GM21526 (cell line): ENCODE data around the gene ARHGEF2.
"Not testable (repeated sequence)": the region's sequence is repeated elsewhere in the genome, so short reads cannot be mapped to it uniquely, and the experiment has no call there.

ENCODE experiments used
- ATAC-seq: cut with Tn5 transposase; IDR thresholded peaks from one replicate; pipeline ENCODE4 v1.9.1; 2021; ENCODE audit warnings: moderate library complexity; ENCODE audit not compliant: unreplicated experiment, low FRiP score

Gene ARHGEF2

DNA sequence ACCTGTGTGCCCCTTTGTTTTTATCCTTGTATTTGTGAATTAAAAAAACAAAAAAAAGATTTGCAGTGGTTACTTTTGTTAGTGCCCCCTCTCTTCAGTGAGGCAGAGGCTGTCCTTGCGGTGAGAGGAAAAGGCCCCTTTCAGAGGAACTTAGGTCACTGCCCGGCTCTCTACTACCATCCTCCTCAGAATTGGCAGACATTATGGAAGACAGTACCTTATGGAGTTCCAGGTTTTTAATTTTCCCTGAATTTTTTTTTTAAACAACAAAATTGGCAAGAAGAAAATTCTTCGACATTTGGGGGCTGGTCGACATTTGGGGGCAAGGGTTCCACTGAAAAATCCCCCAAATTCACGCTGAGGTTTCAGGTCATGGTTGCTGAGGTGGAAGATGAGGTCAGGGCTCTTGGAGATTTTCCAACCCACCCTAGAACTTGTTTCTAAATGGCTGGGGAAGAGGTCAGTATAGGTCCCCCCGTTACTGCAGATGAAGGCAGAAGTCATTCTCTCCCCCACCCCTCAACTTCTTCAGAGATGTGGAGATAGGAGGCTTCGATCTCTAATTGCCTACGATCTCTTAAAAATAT is 31.6 kb downstream of the ARHGEF2 start:
- peak; percentile 3 for ATAC-seq

DNA sequence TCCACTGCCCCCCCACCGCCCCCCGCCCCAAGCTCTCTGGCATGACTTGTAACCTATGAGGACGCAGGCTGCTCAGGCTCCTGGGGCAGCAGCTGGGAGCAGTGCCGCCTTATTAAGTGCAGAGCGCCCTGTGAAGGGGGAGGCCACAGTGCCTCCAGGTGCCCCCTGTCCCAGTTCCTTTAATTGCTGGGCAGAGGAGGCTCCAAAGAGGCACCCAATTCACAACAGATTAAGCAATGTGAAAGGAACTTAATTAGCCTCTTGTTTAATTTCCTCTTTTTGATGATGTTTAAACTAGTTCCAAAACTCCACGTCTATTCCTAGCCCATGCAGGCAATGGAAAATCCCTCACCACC is 33.9 kb downstream of the ARHGEF2 start:
- no peak for ATAC-seq

DNA sequence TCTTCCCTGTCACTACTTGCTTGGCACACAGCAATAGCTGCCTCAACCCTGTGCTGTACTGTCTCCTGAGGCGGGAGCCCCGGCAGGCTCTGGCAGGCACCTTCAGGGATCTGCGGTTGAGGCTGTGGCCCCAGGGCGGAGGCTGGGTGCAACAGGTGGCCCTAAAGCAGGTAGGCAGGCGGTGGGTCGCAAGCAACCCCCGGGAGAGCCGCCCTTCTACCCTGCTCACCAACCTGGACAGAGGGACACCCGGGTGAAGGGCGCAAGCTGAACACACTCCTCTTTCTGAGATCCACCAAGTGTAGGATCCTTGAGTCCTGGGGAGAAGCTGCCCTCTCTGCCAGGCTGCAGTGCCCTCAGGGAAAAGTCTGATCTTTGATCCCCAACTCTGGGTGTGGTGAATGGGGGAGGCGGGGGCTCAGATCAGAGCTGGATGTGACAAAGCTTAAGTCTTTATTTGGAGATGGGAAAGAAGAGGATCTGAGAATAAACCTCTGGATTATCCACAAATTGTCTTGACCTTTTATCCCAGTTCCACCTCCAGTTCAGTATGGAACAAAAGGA is 35.7 kb downstream of the ARHGEF2 start:
- no peak for ATAC-seq

DNA sequence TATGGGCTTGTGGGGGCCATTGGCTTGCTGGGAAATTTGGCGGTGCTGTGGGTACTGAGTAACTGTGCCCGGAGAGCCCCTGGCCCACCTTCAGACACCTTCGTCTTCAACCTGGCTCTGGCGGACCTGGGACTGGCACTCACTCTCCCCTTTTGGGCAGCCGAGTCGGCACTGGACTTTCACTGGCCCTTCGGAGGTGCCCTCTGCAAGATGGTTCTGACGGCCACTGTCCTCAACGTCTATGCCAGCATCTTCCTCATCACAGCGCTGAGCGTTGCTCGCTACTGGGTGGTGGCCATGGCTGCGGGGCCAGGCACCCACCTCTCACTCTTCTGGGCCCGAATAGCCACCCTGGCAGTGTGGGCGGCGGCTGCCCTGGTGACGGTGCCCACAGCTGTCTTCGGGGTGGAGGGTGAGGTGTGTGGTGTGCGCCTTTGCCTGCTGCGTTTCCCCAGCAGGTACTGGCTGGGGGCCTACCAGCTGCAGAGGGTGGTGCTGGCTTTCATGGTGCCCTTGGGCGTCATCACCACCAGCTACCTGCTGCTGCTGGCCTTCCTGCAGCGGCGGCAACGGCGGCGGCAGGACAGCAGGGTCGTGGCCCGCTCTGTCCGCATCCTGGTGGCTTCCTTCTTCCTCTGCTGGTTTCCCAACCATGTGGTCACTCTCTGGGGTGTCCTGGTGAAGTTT is 36.4 kb downstream of the ARHGEF2 start:
- ATAC-seq = no peak

DNA sequence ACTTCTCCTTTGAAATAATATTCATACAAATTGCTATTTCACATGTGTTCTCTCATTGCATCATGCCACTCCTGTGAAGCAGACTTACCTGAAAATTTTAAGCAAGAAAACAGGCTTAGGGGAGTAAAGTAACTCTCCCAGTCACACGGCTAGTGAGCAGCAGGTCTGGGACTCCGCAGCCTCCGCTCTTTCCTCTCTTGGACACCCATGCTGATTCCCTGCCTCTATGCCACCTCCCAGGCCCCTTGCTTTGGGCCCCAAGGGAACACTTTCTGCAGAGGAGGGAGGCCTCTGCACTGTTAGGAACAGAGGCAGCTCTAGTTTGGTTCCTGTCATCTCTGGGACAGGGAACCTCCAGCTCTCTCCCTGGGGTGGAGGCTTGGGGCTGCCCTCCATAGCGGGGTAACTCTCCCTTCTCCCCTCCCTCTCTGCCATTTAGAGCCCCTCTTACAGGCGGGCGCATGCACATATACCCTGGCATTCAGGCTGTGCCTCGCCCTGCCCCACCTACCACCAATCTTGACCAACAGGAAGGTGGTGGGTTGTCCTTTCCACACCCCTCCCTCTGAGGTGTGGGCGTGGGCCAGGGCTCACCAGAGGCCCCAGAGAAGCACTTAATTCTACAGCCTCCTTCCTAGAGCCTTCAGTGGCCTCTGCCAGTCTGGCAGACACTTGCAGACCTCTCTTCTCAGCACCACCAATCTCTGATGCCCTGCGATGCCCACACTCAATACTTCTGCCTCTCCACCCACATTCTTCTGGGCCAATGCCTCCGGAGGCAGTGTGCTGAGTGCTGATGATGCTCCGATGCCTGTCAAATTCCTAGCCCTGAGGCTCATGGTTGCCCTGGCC is 37.1 kb downstream of the ARHGEF2 start, which contains the start of gene RXFP4:
RXFP4 (plus strand) TSS at position 646 of the 852 bp plus-strand sequence; CDS start at position 718, 72 bp downstream.
- no peak for ATAC-seq

DNA sequence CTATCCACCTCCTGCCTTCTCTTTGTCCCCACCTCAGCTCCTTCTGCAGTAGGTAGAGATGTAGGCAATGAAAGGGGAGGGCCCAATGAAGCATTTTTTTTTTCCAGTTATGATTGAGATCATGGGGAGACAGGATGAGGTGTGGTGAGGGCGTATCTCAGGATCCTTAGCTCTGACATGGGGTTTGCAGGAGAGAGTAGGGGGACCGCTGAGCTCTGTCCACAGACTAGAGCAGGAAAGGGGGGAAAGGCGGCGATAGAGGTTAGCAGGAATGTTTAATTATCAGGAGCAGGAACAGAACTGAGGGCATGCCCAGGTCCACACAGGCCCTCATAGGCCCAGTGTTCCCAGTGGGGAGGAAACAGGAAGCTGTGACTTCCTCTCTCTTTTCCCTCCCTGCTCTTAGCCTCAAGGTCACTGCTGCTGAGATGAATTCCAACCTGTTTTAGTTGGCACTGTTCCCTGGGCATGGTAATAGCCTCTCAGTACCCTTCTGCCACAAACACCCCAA is 37.8 kb downstream of the ARHGEF2 start:
- ATAC-seq = no peak

DNA sequence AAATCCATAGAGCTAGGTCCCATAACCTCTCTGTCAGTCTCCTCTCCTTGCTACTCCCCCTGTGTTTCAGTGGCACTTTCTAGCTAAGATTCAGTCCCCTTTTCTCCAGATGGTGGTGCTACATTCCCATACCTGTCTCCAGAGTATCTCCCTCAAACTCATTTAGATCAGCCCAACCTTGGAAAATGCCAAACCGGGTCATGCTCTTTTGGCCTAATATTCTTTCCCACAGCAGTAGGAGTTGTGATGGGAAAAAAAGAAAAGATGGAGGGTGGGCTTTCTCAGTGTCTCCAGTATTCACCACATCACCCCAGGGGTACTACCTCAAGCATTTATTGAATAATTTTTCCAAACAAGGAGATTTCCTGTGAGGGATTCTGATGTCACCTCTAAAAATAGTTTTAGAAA is 40.1 kb downstream of the ARHGEF2 start:
- ATAC-seq = no peak

DNA sequence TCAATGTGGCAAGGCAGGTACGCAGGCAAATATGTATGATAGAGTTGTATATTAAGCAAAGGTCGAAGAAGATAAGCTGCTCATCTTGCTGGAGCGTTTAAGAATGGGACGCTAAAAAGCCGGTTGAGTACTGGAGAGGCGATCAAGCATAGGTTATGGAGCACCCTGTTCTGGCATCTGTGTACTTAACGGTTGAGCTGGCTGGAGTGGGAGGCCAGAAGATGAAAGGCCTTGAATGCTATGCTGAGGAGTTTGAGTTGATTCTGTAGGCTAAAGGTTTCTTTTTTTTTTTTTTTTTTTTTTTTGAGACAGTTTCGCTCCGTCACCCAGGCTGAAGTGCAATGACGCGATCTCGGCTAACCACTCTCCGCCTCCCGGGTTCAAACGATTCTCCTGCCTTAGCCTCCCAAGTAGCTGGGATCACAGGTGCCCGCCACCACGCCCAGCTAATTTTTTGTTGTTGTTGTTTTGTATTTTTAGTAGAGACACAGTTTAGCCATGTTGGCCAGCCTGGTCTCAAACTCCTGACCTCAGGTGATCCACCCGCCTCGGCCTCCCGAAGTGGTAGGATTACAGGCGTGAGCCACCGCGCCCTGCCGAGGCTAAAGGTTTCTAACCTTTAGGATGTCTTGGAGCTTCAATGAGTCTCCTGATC is 43.3 kb downstream of the ARHGEF2 start:
- ATAC-seq = no peak

DNA sequence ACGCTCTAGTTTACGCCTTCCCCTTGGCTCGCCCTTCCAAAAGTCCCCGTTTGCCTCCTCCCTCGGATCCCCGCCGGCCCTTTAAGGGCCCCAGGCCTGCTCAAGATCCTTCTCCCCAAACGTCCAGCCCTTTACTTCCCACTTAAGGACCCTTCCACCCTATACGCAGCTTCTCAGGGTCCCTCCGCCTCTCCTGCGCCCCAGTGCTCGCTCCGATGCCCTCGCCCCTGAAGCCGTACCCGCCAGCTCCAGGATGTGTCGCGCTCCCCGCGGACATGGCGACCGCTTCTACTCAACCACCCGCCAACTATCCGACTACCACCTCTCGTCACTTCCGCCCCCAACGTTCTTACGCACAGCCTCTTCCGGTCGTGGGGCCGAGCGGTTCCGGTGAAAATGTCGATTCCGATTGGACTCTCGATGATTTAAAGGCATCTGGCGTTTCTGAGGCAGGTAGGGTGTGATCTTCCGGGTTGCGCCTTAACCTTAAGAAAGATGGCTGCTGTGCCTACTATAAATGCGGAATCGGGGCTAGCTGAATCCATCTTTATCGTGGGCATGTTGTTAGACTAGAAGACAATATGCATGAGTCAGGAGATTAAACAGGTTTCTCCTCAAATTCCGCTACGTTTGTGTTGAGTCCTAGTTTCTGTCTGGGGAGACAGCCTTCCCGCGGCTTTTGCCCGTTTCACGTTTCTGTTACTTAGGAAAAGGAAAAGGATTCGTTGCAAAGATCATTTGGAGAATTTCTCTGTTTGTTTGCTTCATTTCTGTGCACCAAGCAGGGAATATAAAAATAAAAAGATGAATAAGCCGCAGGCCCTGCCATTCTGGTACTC is 44.0 kb downstream of the ARHGEF2 start, which contains the start of gene KHDC4:
KHDC4 (minus strand) TSS at position 317 of the 839 bp plus-strand sequence; CDS start at position 277, 40 bp downstream.
- ATAC-seq = peak; percentile 90

DNA sequence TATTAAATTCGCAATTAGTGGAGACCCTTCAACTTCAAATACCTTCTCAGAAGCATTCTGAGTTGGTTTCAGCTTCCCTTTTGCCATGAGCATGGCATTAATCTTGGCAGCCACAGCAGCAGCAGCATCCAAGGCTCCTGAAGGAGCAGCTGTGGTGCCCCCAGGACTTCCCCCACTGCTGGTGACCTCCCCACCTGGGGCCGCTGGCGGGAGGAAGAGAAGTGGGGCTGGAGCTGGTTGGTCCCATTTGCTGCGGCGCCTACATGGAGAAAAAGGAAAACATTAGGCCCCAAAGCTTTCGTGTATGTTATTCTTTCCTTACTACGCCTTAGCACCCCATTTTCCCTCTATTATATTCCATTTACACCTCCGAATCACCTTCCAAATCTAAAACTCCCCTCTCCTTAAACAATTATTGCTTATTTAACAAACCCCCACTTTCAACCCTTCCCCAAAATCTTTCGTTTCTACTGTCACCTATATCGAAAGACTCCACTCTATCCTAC is 44.7 kb downstream of the ARHGEF2 start:
- ATAC-seq = no peak

DNA sequence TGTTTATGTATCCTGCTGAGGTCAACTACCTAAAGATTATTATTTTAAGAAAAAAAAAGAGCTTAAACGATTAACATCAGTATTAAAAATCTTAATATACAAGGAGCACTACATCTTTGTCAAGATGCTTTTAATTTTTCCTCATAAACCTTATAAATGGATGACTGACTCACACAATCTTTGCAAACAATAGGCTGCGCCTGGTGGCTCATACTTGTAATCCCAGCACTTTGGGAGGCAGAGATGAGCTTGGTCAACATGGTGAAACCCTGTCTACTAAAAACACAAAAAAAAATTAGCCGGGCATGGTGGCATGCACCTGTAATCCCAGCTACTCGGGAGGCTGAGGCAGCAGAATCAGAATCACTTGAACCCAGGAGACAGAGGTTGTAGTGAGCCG is 45.9 kb downstream of the ARHGEF2 start:
- no peak for ATAC-seq

DNA sequence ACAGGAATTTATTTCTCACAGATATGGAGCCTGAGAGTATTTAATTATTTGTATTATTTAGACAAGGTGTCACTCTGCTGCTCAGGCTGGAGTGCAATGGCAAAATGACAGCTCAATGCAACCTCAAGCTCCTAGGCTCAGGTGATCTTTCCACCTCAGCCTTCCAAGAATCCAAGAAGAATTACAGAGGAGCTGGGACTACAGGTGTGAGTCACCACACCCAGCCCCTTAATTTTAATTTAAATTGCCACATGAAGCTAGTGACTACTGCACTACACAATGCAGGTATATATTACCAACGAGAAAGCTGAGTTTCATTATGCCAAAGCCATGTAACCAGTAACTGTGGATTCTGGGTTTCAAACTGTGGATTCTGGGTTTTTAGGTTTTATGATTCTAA is 46.3 kb downstream of the ARHGEF2 start:
- no peak for ATAC-seq

DNA sequence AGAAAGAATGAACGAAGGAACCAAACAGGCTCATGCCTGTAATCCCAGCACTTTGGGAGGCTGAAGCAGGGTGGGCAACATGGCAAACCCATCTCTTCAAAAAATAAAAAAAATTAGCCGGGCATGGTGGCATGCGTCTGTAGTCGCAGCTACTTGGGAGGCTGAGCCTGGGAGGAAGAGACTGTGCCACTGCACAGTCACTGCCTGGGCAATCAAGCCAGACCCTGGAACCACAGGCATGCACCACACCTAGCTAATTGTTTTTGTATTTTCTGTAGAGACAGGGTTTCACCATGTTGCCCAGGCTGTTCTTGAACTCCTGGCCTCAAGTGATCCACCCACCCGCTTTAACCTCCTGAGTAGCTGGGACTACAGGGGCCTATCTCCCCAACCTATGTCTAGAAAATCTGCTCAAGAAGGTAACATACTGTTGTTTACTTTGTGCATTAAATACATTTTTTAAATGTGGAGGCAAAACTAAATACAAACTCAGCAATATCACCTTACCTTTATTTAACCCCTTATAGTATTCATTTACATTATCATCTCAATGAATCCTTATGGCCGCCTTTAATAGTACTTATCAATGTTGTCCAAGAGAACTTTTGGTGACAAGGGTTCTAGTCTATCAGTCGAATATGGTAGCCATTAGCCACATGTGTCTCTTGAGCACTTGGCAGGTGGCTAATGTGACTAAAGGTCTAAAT is 46.9 kb downstream of the ARHGEF2 start:
- ATAC-seq = no peak

DNA sequence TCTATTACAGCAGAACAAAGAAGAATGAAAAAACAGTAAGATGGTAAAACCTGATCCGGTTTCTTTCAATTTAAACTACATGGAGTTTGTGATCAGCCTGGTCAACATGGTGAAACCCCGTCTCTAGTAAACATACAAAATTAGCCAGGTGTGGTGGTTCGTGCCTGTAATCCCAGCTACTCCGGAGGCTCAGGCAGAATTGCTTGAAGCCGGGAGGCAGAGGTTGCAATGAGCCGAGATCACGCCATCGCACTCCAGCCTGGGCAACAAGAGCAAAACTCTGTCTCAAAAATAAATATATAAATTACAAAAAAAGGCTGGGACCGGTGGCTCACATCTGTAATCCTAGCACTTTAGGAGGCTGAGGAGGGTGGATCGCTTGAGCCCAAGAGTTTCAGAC is 47.6 kb downstream of the ARHGEF2 start:
- ATAC-seq = not testable (repeated sequence)

DNA sequence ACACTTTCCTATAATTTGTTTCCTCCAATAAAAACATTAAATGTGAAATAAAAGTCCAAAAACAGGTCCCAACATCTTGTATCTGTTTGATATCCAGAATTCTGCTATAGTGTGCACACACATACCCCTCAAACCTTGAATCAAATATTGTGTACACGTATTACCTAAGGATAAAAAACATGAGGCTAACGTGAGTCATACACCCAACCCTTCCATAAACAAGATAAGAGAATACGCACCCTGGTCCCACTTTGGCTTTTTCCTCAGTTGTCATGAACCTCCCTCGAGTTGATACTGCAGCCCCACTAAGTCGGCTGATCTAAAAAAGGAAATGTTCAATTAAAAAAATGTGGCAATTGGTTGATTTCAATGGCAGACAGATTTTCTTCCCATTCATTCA is 49.3 kb downstream of the ARHGEF2 start:
- no peak for ATAC-seq

DNA sequence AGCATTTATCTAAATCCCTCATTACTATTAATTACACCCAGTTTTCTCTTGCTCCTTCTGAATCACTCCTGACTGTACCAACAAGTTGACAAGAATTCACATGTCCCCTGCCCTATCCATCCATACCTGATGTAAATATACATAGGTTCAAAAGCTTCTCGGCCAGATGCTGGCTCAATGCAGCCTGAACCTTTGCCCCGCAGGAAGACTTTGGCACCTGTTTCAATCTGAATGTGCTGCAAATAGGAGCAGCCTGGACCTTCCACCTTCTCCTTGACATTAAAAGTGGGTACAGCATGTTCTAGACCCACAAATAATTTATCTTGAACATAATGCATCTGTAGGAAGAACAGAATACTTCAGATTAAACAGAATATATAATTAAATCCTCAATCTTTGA is 52.8 kb downstream of the ARHGEF2 start:
- ATAC-seq = no peak

DNA sequence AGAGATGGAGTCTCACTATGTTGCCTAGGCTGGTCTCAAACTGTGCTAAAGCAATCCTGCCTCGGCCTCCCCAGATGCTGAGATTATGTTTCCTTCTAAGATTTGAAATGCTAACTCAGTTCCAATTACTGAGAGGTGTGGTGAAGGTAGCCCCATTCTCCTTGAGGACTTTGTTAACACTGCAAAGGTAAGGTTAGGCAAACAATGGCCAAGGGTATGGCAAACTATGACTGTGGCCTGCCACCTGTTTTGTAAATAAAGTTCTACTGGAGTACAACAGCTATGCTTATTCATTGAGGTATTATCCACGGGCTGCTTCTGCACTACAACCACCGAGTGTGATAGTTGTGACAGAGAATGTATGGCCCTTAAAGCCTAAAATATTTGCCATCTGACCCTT is 57.6 kb downstream of the ARHGEF2 start:
- no peak for ATAC-seq

DNA sequence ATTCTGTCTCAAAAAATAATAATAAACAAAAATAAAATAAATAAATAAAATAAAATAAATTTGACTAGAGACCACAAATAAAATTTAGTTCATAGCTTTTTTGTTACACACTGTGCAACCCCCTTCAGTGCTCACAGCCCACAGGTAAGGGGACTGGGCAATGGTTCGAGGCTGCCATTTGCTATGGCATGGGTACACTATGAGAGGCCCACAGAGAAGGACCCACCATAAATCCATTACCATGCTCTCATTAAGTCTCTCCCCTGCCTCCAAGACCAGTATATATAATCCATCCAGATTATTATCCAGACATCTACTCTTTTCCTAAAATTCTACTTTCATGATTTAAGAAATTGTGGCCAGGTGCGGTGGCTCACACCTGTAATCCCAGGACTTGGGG is 58.5 kb downstream of the ARHGEF2 start:
- ATAC-seq = no peak

DNA sequence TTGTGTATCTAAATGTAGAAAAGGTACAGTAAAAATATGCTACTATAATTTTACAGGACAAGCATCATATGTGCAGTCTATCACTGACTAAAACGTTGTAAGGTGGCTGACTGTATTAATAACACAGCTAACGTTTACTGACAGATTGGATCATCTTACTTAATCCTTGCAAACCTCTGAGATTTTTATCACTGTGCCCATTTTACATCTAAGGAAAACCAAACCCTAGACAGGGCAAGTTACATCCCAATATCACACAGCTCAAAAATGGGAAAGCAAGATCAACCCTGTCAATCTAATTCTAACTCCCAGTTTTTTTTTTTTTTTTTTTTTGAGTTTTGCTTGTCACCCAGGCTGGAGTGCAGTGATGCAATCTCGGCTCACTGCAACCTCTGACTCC is 59.7 kb downstream of the ARHGEF2 start:
- no peak for ATAC-seq
